Measurements from ENCODE around the gene GALNT10. TPM values are rescaled to one million over a fixed set of nuclear protein-coding genes. Genes with fewer than 3 reads are reported as not detected.

The GALNT10 gene
- total and polyA plus RNA-seq, 9 of the 15 experiments (the other 6 are each of a cell fraction or from before 2014, with no cell fraction given): 4.6 to 37.1 (median 13.3) TPM

DNA sequence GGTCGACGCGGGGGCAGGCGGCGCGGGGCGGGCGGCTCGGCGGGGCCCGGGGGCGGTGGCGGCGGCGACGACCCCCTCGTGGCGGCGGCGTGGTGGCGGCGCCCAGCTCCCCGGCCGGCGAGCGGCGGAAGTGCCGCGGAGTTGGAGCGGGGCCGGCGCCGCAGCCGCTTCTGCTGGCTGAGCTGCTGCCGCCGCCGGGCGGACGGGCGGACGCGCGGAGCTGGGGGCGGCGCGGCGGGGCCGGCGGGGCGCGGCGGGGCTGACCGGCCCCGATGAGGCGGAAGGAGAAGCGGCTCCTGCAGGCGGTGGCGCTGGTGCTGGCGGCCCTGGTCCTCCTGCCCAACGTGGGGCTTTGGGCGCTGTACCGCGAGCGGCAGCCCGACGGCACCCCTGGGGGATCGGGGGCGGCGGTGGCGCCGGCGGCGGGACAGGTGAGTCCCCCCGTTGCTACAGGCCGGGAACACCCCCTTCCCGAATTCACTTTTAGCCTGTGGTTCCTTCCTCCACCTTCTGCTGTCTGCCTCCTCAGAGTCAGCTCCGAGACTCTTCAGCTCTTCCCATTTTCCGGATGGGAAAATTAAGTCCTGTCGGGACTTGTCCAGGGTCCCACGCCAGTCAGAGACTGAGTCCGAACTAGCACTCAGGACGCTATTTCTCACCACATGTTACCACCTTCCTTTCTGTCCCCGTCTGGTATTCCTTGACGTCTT is at the start of gene GALNT10 (continued):
- TF ChIP-seq, protein P1, sequence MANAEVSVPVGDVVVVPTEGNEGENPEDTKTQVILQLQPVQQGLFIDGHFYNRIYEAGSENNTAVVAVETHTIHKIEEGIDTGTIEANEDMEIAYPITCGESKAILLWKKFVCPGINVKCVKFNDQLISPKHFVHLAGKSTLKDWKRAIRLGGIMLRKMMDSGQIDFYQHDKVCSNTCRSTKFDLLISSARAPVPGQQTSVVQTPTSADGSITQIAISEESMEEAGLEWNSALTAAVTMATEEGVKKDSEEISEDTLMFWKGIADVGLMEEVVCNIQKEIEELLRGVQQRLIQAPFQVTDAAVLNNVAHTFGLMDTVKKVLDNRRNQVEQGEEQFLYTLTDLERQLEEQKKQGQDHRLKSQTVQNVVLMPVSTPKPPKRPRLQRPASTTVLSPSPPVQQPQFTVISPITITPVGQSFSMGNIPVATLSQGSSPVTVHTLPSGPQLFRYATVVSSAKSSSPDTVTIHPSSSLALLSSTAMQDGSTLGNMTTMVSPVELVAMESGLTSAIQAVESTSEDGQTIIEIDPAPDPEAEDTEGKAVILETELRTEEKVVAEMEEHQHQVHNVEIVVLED (CRISPR knock-in tag; IDR thresholded peaks at IDR 0.05): 0 out of 2 replicates have a peak, but pooled peaks have one; percentile 26
- TF ChIP-seq CREM (IDR thresholded peaks at IDR 0.05; ENCODE audit: low read depth): no peak
- TF ChIP-seq, protein P2, sequence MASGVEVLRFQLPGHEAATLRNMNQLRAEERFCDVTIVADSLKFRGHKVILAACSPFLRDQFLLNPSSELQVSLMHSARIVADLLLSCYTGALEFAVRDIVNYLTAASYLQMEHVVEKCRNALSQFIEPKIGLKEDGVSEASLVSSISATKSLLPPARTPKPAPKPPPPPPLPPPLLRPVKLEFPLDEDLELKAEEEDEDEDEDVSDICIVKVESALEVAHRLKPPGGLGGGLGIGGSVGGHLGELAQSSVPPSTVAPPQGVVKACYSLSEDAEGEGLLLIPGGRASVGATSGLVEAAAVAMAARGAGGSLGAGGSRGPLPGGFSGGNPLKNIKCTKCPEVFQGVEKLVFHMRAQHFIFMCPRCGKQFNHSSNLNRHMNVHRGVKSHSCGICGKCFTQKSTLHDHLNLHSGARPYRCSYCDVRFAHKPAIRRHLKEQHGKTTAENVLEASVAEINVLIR (CRISPR knock-in tag; IDR thresholded peaks at IDR 0.05): no peak
- TF ChIP-seq, protein P3, sequence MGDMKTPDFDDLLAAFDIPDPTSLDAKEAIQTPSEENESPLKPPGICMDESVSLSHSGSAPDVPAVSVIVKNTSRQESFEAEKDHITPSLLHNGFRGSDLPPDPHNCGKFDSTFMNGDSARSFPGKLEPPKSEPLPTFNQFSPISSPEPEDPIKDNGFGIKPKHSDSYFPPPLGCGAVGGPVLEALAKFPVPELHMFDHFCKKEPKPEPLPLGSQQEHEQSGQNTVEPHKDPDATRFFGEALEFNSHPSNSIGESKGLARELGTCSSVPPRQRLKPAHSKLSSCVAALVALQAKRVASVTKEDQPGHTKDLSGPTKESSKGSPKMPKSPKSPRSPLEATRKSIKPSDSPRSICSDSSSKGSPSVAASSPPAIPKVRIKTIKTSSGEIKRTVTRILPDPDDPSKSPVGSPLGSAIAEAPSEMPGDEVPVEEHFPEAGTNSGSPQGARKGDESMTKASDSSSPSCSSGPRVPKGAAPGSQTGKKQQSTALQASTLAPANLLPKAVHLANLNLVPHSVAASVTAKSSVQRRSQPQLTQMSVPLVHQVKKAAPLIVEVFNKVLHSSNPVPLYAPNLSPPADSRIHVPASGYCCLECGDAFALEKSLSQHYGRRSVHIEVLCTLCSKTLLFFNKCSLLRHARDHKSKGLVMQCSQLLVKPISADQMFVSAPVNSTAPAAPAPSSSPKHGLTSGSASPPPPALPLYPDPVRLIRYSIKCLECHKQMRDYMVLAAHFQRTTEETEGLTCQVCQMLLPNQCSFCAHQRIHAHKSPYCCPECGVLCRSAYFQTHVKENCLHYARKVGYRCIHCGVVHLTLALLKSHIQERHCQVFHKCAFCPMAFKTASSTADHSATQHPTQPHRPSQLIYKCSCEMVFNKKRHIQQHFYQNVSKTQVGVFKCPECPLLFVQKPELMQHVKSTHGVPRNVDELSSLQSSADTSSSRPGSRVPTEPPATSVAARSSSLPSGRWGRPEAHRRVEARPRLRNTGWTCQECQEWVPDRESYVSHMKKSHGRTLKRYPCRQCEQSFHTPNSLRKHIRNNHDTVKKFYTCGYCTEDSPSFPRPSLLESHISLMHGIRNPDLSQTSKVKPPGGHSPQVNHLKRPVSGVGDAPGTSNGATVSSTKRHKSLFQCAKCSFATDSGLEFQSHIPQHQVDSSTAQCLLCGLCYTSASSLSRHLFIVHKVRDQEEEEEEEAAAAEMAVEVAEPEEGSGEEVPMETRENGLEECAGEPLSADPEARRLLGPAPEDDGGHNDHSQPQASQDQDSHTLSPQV (IDR thresholded peaks at IDR 0.05): no peak; the same call in 1 of the 2 replicates
- no peak for TF ChIP-seq POLR3G (IDR thresholded peaks at IDR 0.05; ENCODE audit: extremely low read depth, insufficient read length, insufficient replicate concordance)
- no peak for TF ChIP-seq ZNF586 (CRISPR knock-in tag; conservative IDR thresholded peaks at IDR 0.05)
- TF ChIP-seq DPF2 (IDR thresholded peaks at IDR 0.05): no peak
- TF ChIP-seq ZNF274 (IDR thresholded peaks at IDR 0.05; ENCODE audit: borderline replicate concordance, low read depth, low read length): no peak
- TF ChIP-seq RFX5 (IDR thresholded peaks at IDR 0.05; ENCODE audit: low read depth, low read length): no peak
- no peak for TF ChIP-seq ZNF780A (CRISPR knock-in tag; IDR thresholded peaks at IDR 0.05)
- no peak for TF ChIP-seq NUFIP1 (IDR thresholded peaks at IDR 0.05; ENCODE audit: partially characterized antibody)
- no peak for TF ChIP-seq HMG20A (CRISPR knock-in tag; conservative IDR thresholded peaks at IDR 0.05)
- TF ChIP-seq ZNF217 (CRISPR knock-in tag; IDR thresholded peaks at IDR 0.05): no peak
- TF ChIP-seq NFE2 (IDR thresholded peaks at IDR 0.05; ENCODE audit: low read depth): no peak
- TF ChIP-seq SP2 (IDR thresholded peaks at IDR 0.05; ENCODE audit: extremely low read depth, low read depth, low read length, poor library complexity, severe bottlenecking): peak; percentile 53
- TF ChIP-seq, protein P4, sequence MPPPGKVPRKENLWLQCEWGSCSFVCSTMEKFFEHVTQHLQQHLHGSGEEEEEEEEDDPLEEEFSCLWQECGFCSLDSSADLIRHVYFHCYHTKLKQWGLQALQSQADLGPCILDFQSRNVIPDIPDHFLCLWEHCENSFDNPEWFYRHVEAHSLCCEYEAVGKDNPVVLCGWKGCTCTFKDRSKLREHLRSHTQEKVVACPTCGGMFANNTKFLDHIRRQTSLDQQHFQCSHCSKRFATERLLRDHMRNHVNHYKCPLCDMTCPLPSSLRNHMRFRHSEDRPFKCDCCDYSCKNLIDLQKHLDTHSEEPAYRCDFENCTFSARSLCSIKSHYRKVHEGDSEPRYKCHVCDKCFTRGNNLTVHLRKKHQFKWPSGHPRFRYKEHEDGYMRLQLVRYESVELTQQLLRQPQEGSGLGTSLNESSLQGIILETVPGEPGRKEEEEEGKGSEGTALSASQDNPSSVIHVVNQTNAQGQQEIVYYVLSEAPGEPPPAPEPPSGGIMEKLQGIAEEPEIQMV (tag; conservative IDR thresholded peaks at IDR 0.05; ENCODE audit: low read depth): no peak
- TF ChIP-seq, protein P5, sequence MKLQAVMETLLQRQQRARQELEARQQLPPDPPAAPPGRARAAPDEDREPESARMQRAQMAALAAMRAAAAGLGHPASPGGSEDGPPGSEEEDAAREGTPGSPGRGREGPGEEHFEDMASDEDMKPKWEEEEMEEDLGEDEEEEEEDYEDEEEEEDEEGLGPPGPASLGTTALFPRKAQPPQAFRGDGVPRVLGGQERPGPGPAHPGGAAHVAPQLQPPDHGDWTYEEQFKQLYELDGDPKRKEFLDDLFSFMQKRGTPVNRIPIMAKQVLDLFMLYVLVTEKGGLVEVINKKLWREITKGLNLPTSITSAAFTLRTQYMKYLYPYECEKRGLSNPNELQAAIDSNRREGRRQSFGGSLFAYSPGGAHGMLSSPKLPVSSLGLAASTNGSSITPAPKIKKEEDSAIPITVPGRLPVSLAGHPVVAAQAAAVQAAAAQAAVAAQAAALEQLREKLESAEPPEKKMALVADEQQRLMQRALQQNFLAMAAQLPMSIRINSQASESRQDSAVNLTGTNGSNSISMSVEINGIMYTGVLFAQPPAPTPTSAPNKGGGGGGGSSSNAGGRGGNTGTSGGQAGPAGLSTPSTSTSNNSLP (IDR thresholded peaks at IDR 0.05; ENCODE audit: borderline replicate concordance, low read depth, low read length): no peak

All from K562 (cell line).